ENCODE results near the gene SPAST. TPM values are rescaled to one million over a fixed set of nuclear protein-coding genes. Genes with fewer than 3 reads are reported as not detected.

SPAST gene
- total RNA-seq, 2 donors from 2014 or later, result 8.5 to 13.6 TPM

DNA sequence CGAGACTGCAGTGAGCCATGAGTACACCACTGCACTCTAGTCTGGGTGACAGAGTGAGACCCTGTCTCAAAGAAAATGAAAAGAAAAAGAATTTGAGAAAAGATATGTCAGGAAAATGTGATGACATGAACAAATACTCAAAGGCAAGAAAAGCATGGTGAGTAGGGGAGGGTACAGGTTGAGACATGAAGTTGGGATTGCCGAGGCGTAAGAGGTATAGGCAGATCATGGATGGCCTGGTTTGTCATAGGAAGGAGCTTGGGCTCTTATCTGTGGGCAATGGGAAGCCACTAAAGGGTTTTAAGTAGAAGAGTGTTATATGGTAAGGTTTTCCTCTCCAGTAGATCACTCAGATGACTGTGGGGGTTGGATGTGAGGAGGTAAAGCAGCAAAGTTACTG is 32.3 kb downstream of the SPAST start:
- Histone ChIP-seq H3K4me3 (no peak overlapping the region), H3K4me1 (ENCODE audit: control insufficient read depth in 1 of 2, low read depth in 2 of 2) (no peaks in the 10 kb centered on the region), H3K27ac (no peak overlapping the region), H3K36me3 (peaks cover 3% of the 10 kb centered on the region), H3K9me3 (no peaks in the 10 kb centered on the region), H3K27me3 (replicated peaks; ENCODE audit: insufficient read depth) (no peaks in the 10 kb centered on the region)
- TF ChIP-seq, protein P1, sequence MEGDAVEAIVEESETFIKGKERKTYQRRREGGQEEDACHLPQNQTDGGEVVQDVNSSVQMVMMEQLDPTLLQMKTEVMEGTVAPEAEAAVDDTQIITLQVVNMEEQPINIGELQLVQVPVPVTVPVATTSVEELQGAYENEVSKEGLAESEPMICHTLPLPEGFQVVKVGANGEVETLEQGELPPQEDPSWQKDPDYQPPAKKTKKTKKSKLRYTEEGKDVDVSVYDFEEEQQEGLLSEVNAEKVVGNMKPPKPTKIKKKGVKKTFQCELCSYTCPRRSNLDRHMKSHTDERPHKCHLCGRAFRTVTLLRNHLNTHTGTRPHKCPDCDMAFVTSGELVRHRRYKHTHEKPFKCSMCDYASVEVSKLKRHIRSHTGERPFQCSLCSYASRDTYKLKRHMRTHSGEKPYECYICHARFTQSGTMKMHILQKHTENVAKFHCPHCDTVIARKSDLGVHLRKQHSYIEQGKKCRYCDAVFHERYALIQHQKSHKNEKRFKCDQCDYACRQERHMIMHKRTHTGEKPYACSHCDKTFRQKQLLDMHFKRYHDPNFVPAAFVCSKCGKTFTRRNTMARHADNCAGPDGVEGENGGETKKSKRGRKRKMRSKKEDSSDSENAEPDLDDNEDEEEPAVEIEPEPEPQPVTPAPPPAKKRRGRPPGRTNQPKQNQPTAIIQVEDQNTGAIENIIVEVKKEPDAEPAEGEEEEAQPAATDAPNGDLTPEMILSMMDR (IDR thresholded peaks at IDR 0.05), result no peak
- ATAC-seq (ENCODE audit: insufficient number of reproducible peaks, low FRiP score, low read depth), result no peak
- no peak for DNase-seq (ENCODE audit: low spot score)

DNA sequence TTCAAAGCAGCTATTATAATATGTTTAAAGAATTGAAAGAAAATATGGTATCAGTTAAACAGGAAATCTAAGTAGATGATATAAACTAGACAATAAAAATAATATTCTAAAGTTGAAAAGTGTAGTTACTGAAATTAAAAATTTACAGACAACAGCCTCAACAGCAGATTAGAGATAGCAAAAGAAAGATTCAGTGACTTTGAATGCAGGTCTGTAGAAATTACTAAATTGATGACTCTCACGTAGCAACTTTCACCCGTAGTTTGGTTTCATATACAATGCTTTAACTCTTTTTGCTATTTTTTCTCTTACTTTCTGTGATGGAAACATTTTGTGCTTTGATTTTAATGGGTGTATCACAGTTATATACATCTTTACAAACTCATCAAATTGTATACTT is 44.8 kb downstream of the SPAST start:
- Histone ChIP-seq H3K27me3 (replicated peaks; ENCODE audit: insufficient read depth) (no peaks in the 10 kb centered on the region), H3K27ac (no peak overlapping the region)
- no peak for ATAC-seq (ENCODE audit: insufficient number of reproducible peaks, low FRiP score, low read depth)

DNA sequence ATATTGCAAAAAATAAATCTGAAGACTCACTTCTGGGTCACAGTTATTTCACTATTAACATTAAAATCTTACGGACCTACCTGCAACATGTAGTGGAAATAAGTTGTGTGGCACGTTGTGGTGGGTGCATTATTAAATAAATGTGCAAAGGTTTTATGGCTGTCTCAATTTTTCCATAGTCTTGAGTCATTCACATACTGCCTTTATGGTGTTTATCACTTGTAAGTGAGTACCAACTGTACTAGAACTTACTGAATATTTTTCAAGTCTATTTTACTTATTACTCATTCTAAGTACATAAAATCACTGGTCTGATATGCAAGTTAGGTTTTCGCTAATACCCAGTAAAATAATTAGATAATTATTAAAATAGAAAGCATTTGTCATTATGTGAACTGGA is 54.7 kb downstream of the SPAST start:
- H3K27ac ChIP-seq, result no peak overlapping the region
- H3K4me3 ChIP-seq, result no peak overlapping the region
- H3K9me3 ChIP-seq, result no peaks in the 10 kb centered on the region
- DNase-seq (ENCODE audit: low spot score), result no peak
- H3K27me3 ChIP-seq (replicated peaks; ENCODE audit: insufficient read depth), result no peaks in the 10 kb centered on the region
- no peaks in the 10 kb centered on the region for H3K36me3 ChIP-seq
- TF ChIP-seq, protein P1 (IDR thresholded peaks at IDR 0.05), result no peak
- no peaks in the 10 kb centered on the region for H3K4me1 ChIP-seq (ENCODE audit: control insufficient read depth in 1 of 2, low read depth in 2 of 2)
- ATAC-seq (ENCODE audit: insufficient number of reproducible peaks, low FRiP score, low read depth), result no peak

More for the DNA sequence above, 44.8 kb downstream of the SPAST start:
- DNase-seq (ENCODE audit: low spot score), result no peak
- H3K4me1 ChIP-seq (ENCODE audit: control insufficient read depth in 1 of 2, low read depth in 2 of 2), result no peaks in the 10 kb centered on the region
- TF ChIP-seq, protein P1 (IDR thresholded peaks at IDR 0.05), result no peak
- H3K4me3 ChIP-seq, result no peak overlapping the region
- no peaks in the 10 kb centered on the region for H3K9me3 ChIP-seq
- peaks cover 17% of the 10 kb centered on the region for H3K36me3 ChIP-seq

DNA sequence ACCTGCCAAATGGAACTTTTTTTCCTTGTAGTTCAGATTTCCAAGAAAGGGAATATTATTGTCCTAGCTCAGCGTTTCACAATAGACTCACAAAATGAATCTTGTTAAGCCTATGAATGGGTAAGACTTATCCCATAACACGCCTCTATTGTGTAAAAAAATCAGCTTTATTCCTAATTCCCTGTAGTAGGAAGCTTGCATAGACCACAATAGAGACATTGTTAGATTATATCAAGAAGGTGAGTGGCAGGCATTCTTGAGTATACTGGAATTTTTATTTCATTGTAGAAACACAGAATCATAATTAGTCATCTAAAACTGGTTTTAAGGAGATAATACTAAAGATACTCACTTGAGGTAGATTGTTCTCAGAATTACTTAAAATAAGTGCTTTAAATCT is 55.8 kb downstream of the SPAST start:
- no peaks in the 10 kb centered on the region for H3K4me1 ChIP-seq (ENCODE audit: control insufficient read depth in 1 of 2, low read depth in 2 of 2)
- no peak for DNase-seq (ENCODE audit: low spot score)
- TF ChIP-seq, protein P1 (IDR thresholded peaks at IDR 0.05), result no peak
- H3K9me3 ChIP-seq, result no peaks in the 10 kb centered on the region
- no peak overlapping the region for H3K27ac ChIP-seq
- no peaks in the 10 kb centered on the region for H3K27me3 ChIP-seq (replicated peaks; ENCODE audit: insufficient read depth)
- no peak for ATAC-seq (ENCODE audit: insufficient number of reproducible peaks, low FRiP score, low read depth)
- no peak overlapping the region for H3K4me3 ChIP-seq
- no peaks in the 10 kb centered on the region for H3K36me3 ChIP-seq

DNA sequence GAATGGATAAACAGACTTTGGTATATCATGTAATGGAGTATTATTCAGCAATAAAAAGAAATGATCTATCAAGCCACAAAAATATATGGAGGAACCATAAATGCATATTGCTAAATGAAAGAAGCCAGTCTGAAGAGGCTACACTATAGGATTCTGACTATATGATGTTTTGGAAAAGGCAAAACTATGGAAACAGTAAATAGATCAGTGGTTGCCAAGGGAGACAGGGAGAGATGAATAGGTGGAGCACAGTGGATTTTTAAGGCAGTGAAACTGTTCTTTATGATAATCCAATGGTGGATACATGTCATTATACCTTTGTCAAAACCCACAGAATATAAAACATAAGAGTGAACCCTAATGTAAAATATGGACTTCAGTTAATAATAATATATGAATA is 61.3 kb downstream of the SPAST start:
- Histone ChIP-seq H3K27me3 (replicated peaks; ENCODE audit: insufficient read depth) (no peaks in the 10 kb centered on the region), H3K4me3 (no peak overlapping the region), H3K36me3 (peaks cover 7% of the 10 kb centered on the region), H3K27ac (no peak overlapping the region), H3K4me1 (ENCODE audit: control insufficient read depth in 1 of 2, low read depth in 2 of 2) (no peaks in the 10 kb centered on the region), H3K9me3 (no peaks in the 10 kb centered on the region)
- TF ChIP-seq, protein P1 (IDR thresholded peaks at IDR 0.05), result no peak
- DNase-seq (ENCODE audit: low spot score), result no peak
- no peak for ATAC-seq (ENCODE audit: insufficient number of reproducible peaks, low FRiP score, low read depth)
